GM18498 (cell line): ENCODE measurements around the gene PRM3.

Source experiments
- ATAC-seq: cut with Tn5 transposase; IDR thresholded peaks from one replicate; pipeline ENCODE4 v1.9.1; 2021; ENCODE audit warnings: mild to moderate bottlenecking, moderate library complexity; ENCODE audit not compliant: unreplicated experiment

PRM3 gene

GRCh38 chr16:11283820-11284248 lies 10.4 kb upstream of the PRM3 start:
- ATAC-seq = no peak

GRCh38 chr16:11280616-11281522 lies 7.4 kb upstream of the PRM3 start, which contains the start of gene PRM1:
Gene PRM1, minus strand, starts transcription at chr16:11281330. Its CDS starts 92 bp downstream, at chr16:11281238.
- ATAC-seq = no peak

GRCh38 chr16:11278681-11279628 lies 5.5 kb upstream of the PRM3 start:
- no peak for ATAC-seq

- no peak for ATAC-seq
Observed at GRCh38 chr16:11277607-11278337, 4.3 kb upstream of the PRM3 start.

- ATAC-seq = no peak
Observed at GRCh38 chr16:11276896-11277593, 3.6 kb upstream of the PRM3 start.

- no peak for ATAC-seq
Observed at GRCh38 chr16:11276143-11276895, 2.9 kb upstream of the PRM3 start, which contains the start of gene PRM2. Gene PRM2, minus strand, starts transcription at chr16:11276480. Its CDS starts 110 bp downstream, at chr16:11276370.

- no peak for ATAC-seq
Observed at GRCh38 chr16:11274964-11275363, 1.5 kb upstream of the PRM3 start.

- no peak for ATAC-seq
Observed at GRCh38 chr16:11273721-11274324, 394 bp upstream of the PRM3 start.

- no peak for ATAC-seq
Observed at GRCh38 chr16:11272484-11272883, 945 bp downstream of the PRM3 start.

GRCh38 chr16:11271610-11272009 lies 1.8 kb downstream of the PRM3 start:
- no peak for ATAC-seq

GRCh38 chr16:11270602-11271162 lies 2.7 kb downstream of the PRM3 start:
- ATAC-seq = no peak

GRCh38 chr16:11268921-11269375 lies 4.5 kb downstream of the PRM3 start, which contains the start of gene TNP2:
Gene TNP2, minus strand, starts transcription at chr16:11269325. Its CDS starts 63 bp downstream, at chr16:11269262.
- no peak for ATAC-seq

- ATAC-seq = no peak
Observed at GRCh38 chr16:11265124-11265523, 8.3 kb downstream of the PRM3 start.

GRCh38 chr16:11264155-11264832 lies 9.1 kb downstream of the PRM3 start:
- no peak for ATAC-seq

- no peak for ATAC-seq
Observed at GRCh38 chr16:11263737-11264136, 9.7 kb downstream of the PRM3 start.

GRCh38 chr16:11262915-11263314 lies 10.5 kb downstream of the PRM3 start:
- no peak for ATAC-seq

- ATAC-seq = no peak
Observed at GRCh38 chr16:11260596-11260966, 12.8 kb downstream of the PRM3 start.
